Kidney (tissue), 14 donors: ENCODE data around the gene SPTLC2. TPM values are rescaled to one million over a fixed set of nuclear protein-coding genes. Genes with fewer than 3 reads are reported as not detected.

Experiments
- DNase-seq, 5 donors: peaks; one replicate each; pipeline ENCODE4 v3.0.0-alpha.2; 2013 to 2020
- FAIRE-seq: peaks from 2 replicates; lab custom pipeline; 2012; peaks lifted over from hg19 to GRCh38; lab: Jason Lieb, UNC
- H3K27ac ChIP-seq, 2 donors: one replicate each; pipeline ENCODE4 v1.7.0; 2013; ENCODE audit warnings: low read depth in 2 of 2, low read length in 2 of 2, inconsistent platforms in 1 of 2
- H3K27me3 ChIP-seq: one replicate; pipeline ENCODE4 v1.7.1; 2013; ENCODE audit warnings: low read length, inconsistent platforms; ENCODE audit not compliant: control insufficient read depth, insufficient read depth
- H3K36me3 ChIP-seq, 3 donors: one replicate each; pipeline versions ENCODE4 v1.7.0 to v1.7.1; 2013; ENCODE audit warnings: low read length in 3 of 3, control low read depth in 1 of 3, inconsistent platforms in 1 of 3; ENCODE audit not compliant: insufficient read depth in 3 of 3, control insufficient read depth in 2 of 3
- H3K4me1 ChIP-seq, 3 donors: one replicate each; pipeline versions ENCODE4 v1.7.0 to v1.7.1; 2013; ENCODE audit warnings: low read length in 3 of 3, inconsistent platforms in 1 of 3, low read depth in 1 of 3; ENCODE audit not compliant: control insufficient read depth in 2 of 3, insufficient read depth in 2 of 3
- H3K4me3 ChIP-seq, 3 donors: one replicate each; pipeline versions ENCODE4 v1.7.0 to v1.8.1; 2013; ENCODE audit warnings: low read length in 3 of 3, control low read depth in 1 of 3, inconsistent platforms in 1 of 3
- H3K9ac ChIP-seq, 3 donors: one replicate each; pipeline versions ENCODE4 v1.7.0 to v1.7.1; 2013; ENCODE audit warnings: low read length in 3 of 3, control low read depth in 1 of 3, inconsistent platforms in 1 of 3
- H3K9me3 ChIP-seq, 3 donors: one replicate each; pipeline versions ENCODE4 v1.7.0 to v1.7.1; 2013; ENCODE audit warnings: low read length in 3 of 3, control low read depth in 1 of 3, inconsistent platforms in 1 of 3; ENCODE audit not compliant: control insufficient read depth in 2 of 3, insufficient read depth in 1 of 3
- intact Hi-C: fragments of 100-400 bp; cut with DNase I; formaldehyde crosslinking; loops from one replicate; pipeline ENCODE4 v1.11.1; 2022
- polyA plus RNA-seq: library from polyadenylated mRNA; stranded (reverse); fragments of 350-450 nt; fragmentation: Illumina TruSeq; extraction: RNeasy Lipid Tissue Mini Kit (QIAGEN cat#74804); gene quantifications from one replicate; pipeline ENCODE4 v1.2.3, GENCODE V29; 2014; ENCODE audit warnings: low read depth, low replicate concordance; ENCODE audit not compliant: insufficient read depth
- total RNA-seq: library from RNA; stranded (reverse); fragmentation: NEBNext Ultra II Directional; extraction: Animal tissue kit (Norgen Biotek cat#: 25700); gene quantifications from one replicate; pipeline ENCODE4 v1.2.1, GENCODE V29; 2021
- TF ChIP-seq, protein P1 (sequence below): IDR thresholded peaks from 3 replicates; pipeline ENCODE4 v1.5.1; 2012; ENCODE audit warnings: mild to moderate bottlenecking, moderate library complexity, borderline replicate concordance; ENCODE audit not compliant: insufficient read depth; ENCODE audit errors: extremely low read depth
- donor health status: control.
- donor health status: control.
- donor health status: control.
- donor health status: control.
- donor health status: control.
- donor health status: DM: yes; HTN: yes; CAD: no.
- donor health status: Normal renal cell carcinoma (clear cell type).

The SPTLC2 gene
- total and polyA plus RNA-seq, 2 donors from 2014 or later = 17.0 to 66.1 TPM

DNA sequence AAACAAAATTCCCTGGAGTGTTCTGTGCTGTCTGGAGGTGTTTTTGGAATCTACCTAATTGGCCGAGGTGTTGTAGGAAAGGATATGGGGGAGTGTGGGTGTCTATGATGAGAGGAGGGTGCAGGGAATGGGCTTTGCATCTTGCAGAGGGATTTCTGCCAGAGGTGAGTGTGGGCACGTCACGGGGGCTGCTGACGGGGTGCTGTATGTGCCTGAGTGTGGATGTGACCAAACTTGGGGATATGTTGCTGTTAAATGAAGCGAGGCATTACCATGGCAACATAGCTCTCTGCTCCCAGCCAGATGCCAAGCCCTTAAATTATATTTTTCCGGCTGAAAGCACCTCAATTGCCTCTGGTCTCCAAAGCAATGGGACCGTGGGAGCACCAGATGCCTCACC, 44.3 kb upstream of the SPTLC2 start:
- no peak overlapping the region for H3K9ac ChIP-seq
- TF ChIP-seq, protein P1, sequence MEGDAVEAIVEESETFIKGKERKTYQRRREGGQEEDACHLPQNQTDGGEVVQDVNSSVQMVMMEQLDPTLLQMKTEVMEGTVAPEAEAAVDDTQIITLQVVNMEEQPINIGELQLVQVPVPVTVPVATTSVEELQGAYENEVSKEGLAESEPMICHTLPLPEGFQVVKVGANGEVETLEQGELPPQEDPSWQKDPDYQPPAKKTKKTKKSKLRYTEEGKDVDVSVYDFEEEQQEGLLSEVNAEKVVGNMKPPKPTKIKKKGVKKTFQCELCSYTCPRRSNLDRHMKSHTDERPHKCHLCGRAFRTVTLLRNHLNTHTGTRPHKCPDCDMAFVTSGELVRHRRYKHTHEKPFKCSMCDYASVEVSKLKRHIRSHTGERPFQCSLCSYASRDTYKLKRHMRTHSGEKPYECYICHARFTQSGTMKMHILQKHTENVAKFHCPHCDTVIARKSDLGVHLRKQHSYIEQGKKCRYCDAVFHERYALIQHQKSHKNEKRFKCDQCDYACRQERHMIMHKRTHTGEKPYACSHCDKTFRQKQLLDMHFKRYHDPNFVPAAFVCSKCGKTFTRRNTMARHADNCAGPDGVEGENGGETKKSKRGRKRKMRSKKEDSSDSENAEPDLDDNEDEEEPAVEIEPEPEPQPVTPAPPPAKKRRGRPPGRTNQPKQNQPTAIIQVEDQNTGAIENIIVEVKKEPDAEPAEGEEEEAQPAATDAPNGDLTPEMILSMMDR = no peak
- peaks cover 0 to 3% (median 0%) of the 10 kb centered on the region in 3 donors for H3K4me1 ChIP-seq
- no peaks in the 10 kb centered on the region for H3K36me3 ChIP-seq
- H3K27me3 ChIP-seq = no peaks in the 10 kb centered on the region
- H3K4me3 ChIP-seq = no peak overlapping the region
- H3K27ac ChIP-seq = no peak overlapping the region
- peak in 4 of 5 donors; percentile 60 to 82 (median 74) for DNase-seq
- H3K9me3 ChIP-seq = no peaks in the 10 kb centered on the region
- intact Hi-C loops = no loop called here
- FAIRE-seq = no peak

DNA sequence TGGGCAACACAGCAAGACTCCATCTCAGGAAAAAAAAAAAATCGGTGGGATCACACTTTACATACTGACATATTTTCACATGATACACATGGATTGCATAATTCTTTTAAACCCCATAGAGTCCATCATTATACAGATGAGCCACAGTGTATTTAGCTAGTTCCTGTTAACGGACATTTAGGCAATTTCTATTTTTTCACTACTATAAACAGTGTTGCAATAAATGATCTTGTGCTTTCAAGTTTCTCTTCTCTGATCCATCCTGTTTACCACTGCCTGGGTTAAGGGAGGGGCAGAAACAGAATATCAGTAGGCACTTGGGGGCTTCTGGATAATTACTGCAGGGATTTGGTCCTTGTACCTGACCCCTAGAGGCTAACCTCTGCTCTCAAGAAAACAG, 43.4 kb upstream of the SPTLC2 start:
- Histone ChIP-seq H3K27me3 (no peaks in the 10 kb centered on the region), H3K36me3 (no peaks in the 10 kb centered on the region), H3K4me3 (no peak overlapping the region), H3K4me1 (peaks cover 0 to 3% (median 0%) of the 10 kb centered on the region in 3 donors), H3K9ac (no peak overlapping the region), H3K27ac (no peak overlapping the region), H3K9me3 (no peaks in the 10 kb centered on the region)
- TF ChIP-seq, protein P1 = no peak
- DNase-seq (no peak), FAIRE-seq (no peak)
- intact Hi-C loops = no loop called here

DNA sequence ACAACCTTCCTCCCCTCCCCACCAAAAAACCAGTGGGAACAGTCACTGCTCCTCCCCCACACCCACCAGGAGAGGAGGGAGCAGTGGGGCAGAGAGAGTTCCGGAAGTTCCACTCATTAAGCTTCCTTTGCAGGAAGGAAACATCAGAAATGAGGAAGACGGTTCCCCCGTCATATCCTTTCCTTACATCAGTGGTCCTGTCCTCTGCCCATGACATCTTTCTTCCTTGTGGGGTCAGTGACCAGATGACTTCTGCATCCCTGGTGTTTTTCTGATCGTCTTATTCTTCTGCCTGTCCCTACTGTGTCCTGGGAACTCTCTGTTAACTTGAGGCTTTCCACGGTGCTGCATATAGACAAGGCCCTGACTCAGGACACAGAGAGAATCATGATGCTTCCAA, 40.8 kb upstream of the SPTLC2 start:
- intact Hi-C loops = no loop called here

More for the DNA sequence above, 40.8 kb upstream of the SPTLC2 start:
- Histone ChIP-seq H3K27ac (peak overlapping the region in 1 of 2 donors; percentile 2), H3K4me3 (no peak overlapping the region), H3K9me3 (no peaks in the 10 kb centered on the region), H3K4me1 (peaks cover 0 to 3% (median 0%) of the 10 kb centered on the region in 3 donors), H3K9ac (no peak overlapping the region), H3K27me3 (no peaks in the 10 kb centered on the region), H3K36me3 (no peaks in the 10 kb centered on the region)
- DNase-seq = peak in 2 of 5 donors; percentile 18 to 28
- FAIRE-seq = no peak
- TF ChIP-seq, protein P1 = no peak
